ENCODE measurements around the gene CLDN19. TPM values are rescaled to one million over a fixed set of nuclear protein-coding genes. Genes with fewer than 3 reads are reported as not detected.

Gene CLDN19
- polyA plus RNA-seq, 1 donor, result 0.31 TPM

DNA sequence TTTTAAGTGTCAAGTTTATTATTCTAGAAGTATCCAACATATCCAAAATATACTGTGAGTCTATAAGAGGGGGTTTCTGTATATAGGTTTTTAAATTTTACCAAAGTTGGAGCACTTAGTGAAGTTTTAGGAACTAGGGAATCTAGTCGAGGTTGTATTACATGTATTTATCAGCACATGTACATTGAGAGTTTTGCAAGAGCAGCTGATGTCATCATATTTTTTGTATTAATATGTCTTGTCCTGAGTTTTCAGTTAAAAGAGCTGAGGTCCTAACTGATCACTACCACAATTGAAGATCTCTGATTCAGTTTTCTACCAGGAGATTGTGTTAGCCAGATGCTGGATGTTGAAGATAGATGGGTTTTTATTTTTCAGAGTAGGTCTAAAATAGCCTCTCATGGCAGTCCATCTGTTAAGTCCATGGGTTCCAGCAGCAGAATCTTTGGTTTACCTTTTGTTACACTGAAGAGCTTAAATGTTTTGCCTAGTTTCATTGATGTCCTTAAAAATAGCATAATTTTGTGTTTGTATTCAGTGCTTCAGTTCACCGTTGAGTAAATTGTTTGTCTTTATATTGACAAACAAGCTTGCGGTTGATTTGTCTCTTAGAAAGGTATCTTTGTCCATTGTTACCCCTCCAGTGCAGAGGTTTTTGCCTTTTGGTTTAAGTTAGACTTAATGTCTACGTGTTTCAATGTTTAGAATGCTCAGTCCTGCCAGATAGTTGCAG is 41.8 kb downstream of the CLDN19 start:
- no peak for DNase-seq

DNA sequence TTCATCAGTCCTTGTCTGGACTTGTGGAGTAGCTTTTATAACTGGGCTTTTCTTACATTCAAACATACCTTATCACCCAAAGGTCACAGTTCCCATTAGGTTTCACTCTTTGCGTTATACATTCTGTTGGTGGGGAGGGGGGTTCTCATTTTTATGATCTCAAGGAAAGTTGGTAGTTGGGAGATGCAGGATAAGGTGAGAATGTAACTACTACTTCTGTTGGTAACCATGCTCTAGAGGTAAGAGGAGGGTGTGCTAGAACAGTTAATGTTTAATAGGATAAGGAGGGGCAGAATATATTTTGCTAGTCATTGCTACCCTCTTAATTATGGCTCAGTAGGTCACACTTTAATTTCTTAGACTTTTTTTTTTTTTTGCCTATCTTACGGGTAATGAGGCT is 47.1 kb downstream of the CLDN19 start:
- no peak for DNase-seq

DNA sequence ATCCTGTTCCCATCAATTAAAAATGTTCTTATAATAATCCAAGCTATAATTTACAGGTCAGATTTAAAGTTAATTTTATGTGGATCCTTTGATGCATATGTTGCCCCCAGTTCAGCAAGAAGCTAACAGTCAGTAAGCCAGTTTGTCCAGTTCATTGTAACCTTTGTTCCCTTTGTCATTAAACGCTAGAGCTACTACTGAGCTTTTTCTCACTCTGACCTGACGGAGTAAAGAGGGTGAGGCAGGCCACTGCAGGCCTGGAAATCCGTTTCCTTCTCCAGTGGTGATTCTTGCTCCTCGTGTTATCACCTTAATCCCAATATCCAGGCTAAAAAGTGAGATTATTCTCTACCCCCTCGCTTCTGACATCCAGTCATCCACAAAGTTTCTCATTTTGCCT is 47.6 kb downstream of the CLDN19 start:
- DNase-seq, result no peak

DNA sequence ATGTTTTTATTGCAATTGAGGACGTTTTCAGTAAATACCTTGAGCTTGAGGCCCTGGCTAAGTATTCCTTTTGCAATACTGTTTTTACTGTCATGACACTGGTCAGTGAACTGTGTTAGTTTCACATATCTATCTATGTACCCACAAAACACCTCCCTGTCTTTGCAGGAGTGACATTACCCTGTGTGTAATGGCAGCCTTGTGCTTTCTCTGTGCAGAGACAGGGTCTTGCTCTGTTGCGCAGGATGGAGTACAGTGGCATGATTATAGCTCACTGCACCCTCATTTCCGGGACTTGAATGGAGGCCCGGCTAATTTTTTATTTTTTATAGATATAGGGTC is 48.9 kb downstream of the CLDN19 start:
- DNase-seq, result no peak

DNA sequence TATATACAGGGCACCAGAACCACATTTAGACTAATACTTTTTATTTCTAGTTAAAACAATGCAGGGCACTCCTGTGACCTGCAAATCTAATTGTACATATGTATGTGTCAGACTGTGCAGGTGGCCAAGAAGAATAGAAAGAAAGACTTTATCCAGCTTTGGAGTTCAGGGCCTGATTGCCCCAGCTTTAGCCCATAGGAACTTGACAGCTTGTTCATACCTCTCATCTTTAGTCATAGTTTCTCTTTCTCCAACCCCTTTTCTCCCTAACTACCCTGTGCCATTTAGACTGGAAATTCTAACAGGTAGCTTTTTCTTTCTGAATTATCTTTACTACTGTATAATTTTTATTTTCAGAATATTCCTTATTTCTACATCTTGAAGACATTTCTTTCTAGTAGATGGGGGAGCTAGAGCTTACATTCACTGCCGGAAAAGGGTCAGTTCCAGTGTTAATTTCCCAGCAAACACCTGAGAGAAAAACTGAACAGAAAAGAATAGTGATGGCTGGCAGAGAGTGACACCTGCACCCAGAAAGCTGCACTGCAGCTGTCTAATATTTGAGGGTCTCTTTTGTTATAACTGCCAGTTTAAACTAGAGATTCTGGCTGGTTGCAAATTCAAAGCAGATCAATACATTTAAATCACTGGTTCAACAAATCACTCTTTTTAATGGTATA is 49.4 kb downstream of the CLDN19 start:
- DNase-seq, result no peak

DNA sequence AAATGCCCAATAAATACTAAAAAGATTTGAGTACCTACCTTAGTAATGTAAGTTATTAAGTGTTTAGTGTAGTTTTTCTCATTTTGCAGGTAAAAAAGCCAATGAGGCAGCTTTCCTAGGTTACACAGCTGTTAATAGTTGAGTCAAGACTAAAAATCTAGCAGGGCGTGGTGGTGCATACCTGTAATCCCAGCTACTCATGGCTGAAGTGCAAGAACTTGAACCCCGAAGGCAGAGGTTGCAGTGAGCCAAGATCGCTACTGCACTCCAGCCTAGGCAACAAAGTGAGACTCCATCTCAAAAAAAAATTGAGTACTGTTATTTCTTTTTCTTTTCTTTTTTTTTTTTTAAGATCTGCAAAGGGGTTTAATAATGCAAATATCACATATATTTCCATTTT is 50.1 kb downstream of the CLDN19 start:
- no peak for DNase-seq

DNA sequence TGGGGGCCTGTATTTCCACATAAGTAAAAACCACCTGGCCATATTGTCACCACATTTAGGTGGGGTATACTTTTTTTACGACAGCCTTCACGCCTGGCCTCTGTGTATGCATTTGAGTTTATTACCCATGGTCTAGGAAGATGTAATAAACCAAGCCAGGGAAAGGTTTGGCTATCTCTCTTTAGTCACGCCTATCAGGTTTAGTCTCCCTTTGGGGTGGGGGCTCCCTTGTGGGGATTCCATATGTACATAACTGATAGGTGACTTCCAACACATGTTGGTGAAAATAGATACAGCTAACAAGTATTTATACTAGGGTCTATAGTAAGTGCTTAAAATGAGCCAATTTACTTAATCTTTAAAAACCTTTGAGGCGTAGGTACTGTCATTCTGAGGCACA is 53.6 kb downstream of the CLDN19 start:
- no peak for DNase-seq

DNA sequence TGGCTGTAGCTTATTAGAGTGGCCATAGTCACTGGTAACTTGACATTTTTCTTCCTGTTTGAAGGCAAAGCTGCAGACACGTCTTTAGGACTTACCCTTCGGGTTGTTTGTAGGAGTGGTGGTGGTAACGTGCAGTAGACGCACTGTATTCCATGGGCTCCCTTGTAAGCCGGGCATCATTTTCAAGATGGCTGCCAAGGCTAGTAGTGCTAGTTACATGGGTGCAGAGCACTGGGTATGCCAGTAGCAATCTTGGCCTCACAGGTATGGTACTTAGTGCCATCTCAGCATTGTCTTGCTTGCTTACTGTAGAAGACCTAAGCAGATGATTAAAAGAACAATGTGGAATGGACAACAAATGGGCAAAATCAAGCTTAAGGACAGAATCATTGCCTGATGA is 55.9 kb downstream of the CLDN19 start:
- DNase-seq, result no peak

Other genes starting within 250 kb of the CLDN19 start
- gene PPIH, start 81.8 kb downstream of the CLDN19 start, polyA plus RNA-seq (ENCODE audit: insufficient read length), result 34.8 TPM
- 1,149 TPM for gene YBX1, start 57.8 kb downstream of the CLDN19 start, polyA plus RNA-seq (ENCODE audit: insufficient read length)
- 55.1 TPM for gene P3H1, start 26.8 kb upstream of the CLDN19 start, polyA plus RNA-seq (ENCODE audit: insufficient read length)
- gene C1orf50, start 27.0 kb upstream of the CLDN19 start, polyA plus RNA-seq (ENCODE audit: insufficient read length), result 10.1 TPM
- 0.79 TPM for gene TMEM269, start 44.8 kb upstream of the CLDN19 start, polyA plus RNA-seq (ENCODE audit: insufficient read length)
- 8.2 TPM for gene ERMAP, start 76.9 kb upstream of the CLDN19 start, polyA plus RNA-seq (ENCODE audit: insufficient read length)
- 48.6 TPM for gene SVBP, start 77.2 kb upstream of the CLDN19 start, polyA plus RNA-seq (ENCODE audit: insufficient read length)
- gene ZNF691, start 106.4 kb upstream of the CLDN19 start, polyA plus RNA-seq (ENCODE audit: insufficient read length), result 9.9 TPM
- 18.8 TPM for gene SLC2A1, start 218.6 kb upstream of the CLDN19 start, polyA plus RNA-seq (ENCODE audit: insufficient read length)

Measured in hindlimb muscle (tissue), 1 donor.